A673 (cell line): ENCODE data around the gene EML3.
"Not testable (repeated sequence)": the region's sequence is repeated elsewhere in the genome, so short reads cannot be mapped to it uniquely, and the experiment has no call there.

ENCODE experiments used
- CTCF ChIP-seq: fragments of 300-800, 200-600 bp; sonication (generic); conservative IDR thresholded peaks from 2 replicates; pipeline ENCODE4 v1.5.1; 2017; ENCODE audit warnings: low read depth, mild to moderate bottlenecking, antibody characterized with exemption, low read length, moderate library complexity, mixed read lengths
- EZH2 ChIP-seq: fragments of 200-600 bp; sonication (generic); IDR thresholded peaks from 2 replicates; pipeline ENCODE4 v1.6.1; 2017; ENCODE audit warnings: borderline replicate concordance, low read depth, mild to moderate bottlenecking, mixed read lengths, antibody characterized with exemption, low read length; ENCODE audit not compliant: poor library complexity, severe bottlenecking

GRCh38 chr11:62585356-62585755 is 27.2 kb downstream of the EML3 start:
- not testable (repeated sequence) for TF ChIP-seq CTCF, EZH2
